NCI-H82 treated with DMSO at 0.1 percent for 48 hours (cell line): Measurements from ENCODE around the gene SMYD1.
A peak's percentile ranks its signal among the peaks of the same experiment; 100 is the strongest.
"Not testable (repeated sequence)": the region's sequence is repeated elsewhere in the genome, so short reads cannot be mapped to it uniquely, and the experiment has no call there.

Experiments
- DNase-seq: peaks from one replicate; lab custom pipeline; 2025; ENCODE audit not compliant: unreplicated experiment; lab: John Stamatoyannopoulos, UW

SMYD1 gene

DNA sequence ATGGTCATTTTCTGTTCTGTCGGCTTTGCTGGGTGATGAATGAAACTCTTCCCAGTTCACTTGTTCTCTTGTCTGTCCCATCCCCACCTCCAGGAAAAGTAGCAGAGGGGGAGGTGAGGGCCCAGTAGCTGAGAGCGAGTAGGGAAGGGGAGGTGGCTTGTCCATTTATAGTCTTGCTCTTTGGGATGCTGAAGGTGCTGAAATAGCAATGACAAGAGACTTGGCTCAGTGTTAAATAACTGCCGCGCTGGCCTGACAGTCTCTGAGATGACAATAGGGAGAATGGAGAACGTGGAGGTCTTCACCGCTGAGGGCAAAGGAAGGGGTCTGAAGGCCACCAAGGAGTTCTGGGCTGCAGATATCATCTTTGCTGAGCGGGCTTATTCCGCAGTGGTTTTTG, at the start of gene SMYD1:
SMYD1 (plus strand) TSS at position 228 of the 400 bp plus-strand sequence; CDS start at position 268, 40 bp downstream.
- no peak for DNase-seq

DNA sequence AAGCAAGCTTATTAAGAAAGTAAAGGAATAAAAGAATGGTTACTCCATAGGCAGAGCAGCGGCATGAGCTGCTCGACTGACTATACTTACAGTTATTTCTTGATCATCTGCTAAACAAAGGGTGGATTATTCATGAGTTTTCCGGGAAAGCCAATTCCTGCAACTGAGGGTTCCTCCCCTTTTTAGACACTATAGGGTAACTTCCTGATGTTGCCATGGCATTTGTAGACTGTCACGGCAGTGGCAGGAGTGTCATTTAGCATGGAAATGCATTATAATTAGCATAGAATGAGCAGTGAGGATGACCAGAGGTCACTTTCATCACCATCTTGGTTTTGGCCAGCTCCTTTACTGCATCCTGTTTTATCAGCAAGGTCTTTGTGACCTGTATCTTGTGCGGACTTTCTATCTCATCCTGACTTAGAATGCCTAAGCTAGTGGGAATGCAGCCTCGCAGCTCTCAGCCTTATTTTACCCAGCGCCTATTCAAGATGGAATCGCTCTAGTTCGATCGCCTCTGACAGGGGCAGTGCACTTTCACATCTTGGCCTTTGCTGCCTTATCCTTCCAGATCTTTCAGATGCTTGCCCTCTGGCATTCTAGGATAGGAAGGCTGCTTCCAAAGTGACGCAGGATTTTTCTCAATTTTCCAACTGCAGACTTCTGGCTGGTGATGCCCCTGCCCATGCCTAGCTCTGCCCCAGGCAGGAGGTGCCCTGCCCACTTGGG, 49.4 kb upstream of the SMYD1 start:
- not testable (repeated sequence) for DNase-seq

DNA sequence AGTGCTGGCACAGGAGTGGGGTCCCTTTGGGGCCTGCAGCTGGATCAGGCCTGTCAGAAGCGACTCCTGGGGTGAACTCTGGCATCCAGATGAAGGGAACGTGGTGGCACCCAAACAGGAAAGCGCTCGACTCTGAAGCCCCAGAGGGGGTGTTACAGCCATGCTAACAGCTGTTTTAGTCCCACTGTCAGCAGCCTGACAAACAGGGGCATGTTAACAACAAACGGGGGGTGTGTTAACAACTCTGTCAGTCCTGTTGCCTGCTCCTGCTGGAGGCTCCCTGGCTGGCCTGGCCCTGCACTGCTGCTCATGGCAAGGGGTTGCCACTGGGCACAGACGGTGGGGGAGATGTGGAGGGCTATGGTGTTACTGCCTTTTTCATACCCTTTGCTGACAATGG, 48.7 kb upstream of the SMYD1 start:
- DNase-seq = no peak

DNA sequence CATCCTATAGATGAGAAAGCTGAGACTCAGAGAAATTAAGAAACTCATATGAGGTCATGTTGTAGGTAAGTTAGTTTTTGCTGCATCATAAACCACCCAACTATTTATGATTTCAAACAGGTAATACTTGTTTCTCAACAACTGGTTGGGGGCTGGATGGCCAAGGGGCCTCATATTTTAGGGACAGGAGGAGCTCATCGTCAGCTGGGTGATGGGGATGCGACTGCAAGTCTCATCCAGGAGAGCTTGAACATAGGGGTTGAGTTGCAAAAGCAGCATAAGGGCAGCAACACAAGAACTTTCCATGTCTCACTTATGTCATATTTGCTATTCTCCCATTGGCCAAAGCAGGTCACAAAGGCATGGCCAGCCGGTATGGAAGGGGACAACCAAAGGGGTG, 47.6 kb upstream of the SMYD1 start:
- no peak for DNase-seq

DNA sequence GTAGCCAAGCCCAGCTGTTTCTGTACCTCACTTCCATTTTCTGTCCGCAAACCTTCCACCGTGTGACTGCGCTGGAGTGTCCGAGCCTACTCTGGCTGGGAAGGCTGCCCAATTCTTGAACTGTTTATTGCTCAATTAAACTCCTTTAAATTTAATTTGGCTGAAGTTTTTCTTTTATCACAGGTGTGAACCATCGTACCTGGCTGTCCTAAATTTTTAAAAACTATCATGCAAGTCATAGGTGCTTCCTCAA, 45.0 kb upstream of the SMYD1 start:
- DNase-seq = no peak

DNA sequence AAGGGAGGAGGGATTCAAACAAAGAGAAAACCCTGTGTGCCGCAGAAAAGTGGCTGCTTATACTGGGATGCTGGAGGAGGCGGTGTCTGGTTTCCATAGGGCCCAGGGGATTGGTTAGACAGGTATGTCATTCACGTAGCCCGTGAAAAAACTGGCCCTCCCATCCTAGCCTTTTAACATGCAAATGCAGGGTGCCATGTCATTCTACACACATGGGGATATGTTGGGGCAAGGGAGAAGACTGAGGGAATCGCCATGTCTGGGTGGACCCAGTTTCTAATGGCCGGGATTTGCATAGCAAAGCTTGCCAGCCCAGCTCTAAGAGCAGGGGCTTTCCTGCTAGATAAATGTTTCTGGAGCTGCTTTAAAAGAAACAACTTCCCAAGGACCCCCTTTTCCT, 43.1 kb upstream of the SMYD1 start:
- DNase-seq = no peak

DNA sequence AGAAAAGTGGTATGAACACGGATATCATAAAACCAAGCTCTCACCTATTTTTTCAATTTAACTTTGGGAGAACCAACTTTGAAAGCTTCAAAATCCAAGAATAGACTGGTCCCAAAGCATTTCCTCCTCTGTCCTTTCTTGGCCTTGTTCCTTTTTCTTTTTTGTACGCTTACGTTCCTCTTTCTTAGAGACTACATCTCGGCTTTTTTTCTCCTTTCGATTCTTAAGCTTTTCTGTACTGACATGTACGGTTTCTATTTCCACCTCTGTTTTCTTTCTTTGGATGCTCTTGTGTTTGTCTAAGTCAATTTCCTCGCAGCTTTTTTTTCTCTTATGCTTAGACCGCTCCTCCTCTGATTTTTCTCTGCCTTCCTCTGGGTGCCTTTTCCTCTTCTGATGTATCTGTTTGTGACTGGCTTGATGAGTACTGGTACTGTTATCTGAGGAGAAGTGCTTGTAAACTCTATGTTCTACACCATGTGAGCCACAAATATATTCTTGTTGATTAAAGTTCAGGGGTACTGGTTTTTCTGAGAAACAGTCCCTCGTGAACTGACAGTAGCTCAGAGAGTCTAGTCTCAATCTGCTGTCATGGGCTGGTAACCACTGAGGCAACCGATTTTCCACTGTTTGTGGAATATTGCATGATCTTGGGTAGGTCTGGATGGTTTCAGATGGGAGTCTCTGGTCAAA, 39.8 kb upstream of the SMYD1 start:
- DNase-seq = no peak

DNA sequence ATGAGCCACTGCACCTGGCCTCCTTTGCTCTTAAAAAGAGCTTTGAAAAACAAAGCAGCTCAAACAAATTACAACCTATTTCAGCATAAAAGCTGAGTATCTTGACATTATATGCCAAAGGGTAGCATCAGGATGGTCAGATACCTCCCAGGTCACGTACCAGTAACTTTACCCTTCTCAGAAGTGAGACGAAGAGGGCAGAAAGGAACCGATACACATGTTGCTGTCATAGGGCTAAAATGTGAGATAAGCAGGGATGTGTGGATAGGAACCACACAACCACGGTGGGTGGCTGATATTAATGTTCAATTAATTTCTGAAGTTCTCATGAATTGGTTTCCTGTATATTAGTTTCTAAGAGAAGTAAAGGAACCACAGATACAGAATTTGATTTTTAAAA, 38.7 kb upstream of the SMYD1 start:
- DNase-seq = no peak

DNA sequence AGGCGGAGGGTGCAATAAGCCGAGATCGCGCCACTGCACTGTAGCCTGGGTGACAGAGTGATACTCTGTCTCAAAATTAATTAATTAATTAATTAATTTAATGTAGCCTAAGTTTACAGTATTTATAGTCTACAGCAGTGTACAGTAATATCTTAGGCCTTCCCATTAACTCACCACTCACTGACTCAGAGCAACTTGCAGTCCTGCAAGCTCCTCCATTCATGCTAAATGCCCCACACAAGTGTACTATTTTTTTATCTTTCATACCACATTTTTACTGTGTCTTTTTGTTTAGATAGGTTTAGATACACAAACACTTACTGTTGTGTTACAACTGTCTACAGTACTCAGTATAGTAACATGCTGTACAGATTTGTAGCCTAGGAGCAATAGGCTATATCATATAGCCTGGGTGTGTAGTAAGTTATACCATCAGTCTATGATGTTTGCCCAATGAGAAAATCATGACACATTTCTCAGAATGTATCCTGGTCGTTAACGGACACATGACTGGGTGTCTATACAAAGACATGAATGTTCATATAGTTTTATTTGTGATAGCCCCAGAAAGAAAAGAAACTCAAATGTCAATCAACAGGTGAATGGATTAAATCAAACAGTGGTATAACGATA, 35.4 kb upstream of the SMYD1 start:
- DNase-seq = no peak

DNA sequence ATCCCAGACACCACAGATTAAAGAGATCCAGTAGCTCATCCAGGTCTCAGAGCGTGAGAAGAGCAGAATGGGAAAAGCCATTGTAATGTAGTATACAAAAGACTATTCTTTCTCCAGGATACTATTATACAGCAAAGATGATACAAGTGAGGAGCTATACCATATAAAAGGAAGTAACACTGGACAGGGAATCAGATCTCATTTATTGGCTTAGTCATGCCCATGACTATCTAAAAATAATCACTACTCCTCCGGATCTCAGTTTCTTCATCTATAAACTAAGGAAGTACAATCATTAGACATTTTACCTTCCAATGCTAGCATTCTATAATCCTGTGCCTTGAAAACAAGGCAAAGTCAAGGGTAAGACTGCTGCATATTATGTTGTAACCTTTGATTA, 31.4 kb upstream of the SMYD1 start:
- DNase-seq = no peak

DNA sequence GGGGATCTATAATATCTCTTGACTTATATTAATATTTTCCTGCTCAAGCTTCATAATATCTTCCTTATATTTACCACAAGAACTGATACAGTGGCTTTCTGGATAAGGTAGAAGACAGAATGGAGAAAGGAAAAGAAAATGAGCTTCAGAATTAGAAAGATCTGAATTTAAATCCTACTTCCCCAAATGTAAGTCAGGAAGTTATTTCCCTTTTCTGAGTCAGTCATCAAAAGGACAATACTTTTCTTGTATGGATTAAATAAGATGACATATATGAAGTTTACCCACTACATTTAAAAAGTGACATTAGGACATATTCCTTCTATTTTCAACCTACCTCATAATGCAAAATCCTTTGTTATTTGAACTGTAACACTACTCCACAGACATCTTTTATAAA, 31.0 kb upstream of the SMYD1 start:
- no peak for DNase-seq

DNA sequence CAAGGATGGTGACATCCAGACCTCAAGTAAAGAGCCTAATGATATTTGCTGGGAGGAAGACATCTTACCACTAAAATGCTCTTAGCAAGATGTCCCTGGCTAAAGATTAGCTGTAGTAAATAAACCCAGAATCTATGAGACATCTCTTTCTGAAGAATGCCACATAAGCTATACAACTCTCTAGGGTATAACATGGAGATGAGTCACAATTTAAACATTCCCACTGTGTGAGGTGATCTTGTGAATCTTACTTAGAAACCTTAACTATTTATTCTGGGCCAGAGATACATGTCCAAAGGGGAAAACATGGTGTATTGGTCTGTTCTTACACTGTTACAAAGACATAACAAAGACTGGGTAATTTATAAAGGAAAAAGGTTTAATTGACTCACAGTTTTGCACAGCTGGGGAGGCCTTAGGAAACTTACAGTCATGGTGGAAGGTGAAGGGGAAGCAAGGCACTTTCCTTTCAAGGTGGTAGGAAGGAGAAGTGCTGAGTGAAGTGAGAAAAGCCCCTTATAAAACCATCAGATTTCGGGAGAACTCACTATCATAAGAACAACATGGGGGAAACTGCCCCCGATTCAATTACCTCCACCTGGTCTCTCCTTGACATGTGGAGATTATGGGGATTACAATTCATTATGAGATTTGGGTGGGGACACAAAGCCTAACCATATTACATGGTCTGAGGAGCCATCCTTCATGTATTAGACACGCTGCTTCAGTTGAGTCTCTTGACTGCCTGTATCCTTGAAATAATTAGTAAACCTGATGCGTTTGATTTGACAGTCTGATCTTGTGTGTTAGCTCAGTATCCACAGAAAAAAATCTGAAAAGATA, 29.1 kb upstream of the SMYD1 start:
- DNase-seq = peak; percentile 97

DNA sequence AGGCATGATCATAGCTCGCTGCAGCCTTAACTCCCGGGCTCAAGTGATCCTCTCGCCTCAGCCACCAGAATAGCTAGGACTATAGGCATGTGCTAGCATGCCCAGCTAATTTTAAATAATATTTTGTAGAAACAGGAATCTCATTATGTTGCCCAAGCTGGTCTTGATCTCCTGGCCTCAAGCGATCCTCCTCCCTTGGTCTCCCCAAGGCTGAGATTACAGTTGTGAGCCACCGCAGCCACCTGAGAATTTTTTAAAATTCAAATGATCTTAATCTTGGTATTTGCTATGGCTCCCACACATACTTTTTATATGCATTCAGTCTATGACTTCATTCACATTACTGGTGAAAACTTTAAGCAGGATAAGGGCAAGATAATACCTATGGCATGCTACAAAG, 25.1 kb upstream of the SMYD1 start:
- no peak for DNase-seq

DNA sequence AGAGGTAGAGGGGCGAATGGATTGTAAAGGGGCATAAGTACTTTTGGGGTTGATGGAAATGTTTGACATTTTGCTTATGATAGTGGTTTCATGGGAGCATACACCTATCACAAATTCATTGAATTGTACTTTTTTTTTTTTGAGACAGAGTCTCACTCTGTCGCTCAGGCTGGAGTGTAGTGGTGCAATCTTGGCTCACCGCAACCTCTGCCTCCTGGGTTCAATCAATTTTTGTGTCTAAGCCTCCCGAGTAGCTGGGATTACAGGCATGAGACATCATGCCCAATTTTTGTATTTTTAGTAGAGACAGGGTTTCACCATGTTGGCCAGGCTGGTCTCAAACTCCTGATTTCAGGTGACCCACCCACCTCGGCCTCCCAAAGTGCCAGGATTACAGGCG, 22.1 kb upstream of the SMYD1 start:
- not testable (repeated sequence) for DNase-seq

DNA sequence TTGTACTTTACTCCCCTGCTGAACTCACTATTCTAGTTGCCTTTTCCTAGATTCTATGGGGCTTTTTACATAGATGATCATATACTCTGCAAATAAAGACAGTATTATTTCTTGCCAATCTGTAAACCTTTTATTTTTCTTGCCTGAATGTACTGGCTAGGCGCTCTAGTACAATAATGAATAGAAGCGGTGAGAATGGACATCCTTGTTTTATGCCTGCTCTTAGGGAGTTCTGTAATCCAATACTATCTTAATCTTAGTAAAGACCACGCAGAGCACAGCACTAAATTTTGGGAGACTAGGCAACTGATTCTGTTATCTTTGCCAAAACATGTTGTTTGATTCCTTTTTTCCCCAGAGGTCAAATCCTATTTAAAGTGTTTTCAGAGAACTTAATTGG, 19.1 kb upstream of the SMYD1 start:
- DNase-seq = peak; percentile 45

DNA sequence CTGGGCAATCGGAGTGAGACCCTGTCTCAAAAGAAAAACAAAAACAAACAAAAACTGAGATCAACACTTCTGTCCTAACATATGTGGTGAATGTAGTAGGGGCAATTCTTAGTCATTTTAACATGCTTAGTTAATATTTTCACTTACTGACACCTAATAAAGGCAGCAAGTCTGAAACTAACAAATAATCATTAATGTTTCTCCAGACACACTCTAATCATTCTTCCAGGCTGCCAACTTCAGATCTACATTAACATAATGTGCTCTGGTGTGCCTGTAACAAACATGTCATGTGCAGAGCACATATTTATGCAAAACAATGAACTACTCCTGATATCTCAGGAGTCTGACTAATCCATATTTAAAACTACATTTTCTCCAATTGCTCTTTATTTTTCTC, 18.0 kb upstream of the SMYD1 start:
- DNase-seq = no peak

DNA sequence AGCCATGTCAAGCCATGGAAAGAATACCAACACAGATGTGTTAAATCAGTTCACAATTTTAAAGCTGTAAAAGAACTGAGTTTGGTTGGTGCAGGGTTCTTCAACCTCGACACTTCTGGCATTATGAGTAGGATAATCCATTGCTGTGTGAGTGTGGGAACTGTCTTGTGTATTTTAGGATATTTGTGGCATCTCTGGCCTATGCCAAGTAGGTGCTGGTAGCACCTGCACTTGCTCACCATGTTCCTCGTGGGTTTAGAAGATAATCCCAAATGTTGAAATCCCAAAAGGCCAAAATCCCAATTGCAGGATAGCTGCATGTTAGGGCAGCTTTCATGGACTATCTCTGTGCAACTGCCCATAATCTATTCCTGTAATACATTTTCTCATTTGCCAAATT, 15.8 kb upstream of the SMYD1 start:
- DNase-seq = no peak

DNA sequence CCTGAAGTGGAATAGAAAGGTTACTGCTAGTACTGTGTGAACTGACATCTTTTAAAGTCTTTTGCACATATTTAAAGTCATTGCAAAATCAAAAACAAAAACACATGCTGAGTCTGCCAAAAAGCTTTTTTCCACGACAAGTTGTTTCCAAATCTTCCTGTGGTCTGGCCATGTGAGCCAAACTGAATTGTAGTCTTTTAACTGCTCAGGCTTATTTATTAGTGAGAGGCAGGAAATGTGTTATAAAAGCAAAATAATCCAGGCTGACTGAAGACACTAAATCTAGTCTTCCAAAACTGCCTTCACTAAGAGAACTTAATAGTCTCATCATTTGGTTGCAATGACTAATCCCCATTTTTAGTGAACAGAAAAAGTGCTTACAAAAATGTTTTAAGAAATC, 14.3 kb upstream of the SMYD1 start:
- DNase-seq = no peak

DNA sequence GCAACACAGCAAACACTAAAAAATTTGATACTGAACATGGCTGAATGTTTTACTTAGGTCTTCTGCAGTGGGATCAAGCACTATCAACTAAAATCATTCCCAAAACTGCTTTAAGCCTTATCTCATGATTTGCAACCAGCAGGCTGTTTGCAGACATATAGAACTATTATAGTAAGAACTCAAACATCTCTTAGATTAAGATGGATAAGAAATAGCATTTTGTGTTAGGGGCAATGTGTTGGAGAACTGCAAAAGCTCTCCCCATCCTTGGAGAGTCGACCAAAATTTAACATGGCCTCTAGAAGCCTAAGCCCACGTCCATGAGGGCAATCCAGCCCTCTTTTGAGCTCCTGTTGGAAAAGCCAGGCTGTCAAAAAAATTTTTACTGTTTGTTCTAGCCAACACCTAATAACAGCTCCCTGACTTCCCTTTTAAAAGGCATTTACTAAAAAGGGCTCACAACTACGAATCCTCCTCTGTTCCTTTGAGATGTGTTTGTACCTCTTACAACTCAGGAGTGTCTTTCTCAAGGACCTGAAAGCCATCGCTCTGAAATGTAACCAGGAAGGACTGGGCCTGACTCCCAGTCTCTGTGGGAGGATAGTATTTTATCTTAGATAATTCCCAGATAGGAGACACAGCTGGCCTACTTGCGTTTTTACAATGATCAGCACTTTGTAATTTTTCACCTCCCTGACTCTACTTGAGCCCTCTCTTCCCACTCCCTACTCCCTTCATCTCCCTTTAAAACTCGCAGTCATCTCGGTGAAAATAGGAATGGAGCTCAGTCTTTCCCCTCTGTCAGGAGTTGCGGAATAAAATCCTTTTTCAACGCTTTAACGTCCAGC, 13.5 kb upstream of the SMYD1 start:
- DNase-seq = no peak

DNA sequence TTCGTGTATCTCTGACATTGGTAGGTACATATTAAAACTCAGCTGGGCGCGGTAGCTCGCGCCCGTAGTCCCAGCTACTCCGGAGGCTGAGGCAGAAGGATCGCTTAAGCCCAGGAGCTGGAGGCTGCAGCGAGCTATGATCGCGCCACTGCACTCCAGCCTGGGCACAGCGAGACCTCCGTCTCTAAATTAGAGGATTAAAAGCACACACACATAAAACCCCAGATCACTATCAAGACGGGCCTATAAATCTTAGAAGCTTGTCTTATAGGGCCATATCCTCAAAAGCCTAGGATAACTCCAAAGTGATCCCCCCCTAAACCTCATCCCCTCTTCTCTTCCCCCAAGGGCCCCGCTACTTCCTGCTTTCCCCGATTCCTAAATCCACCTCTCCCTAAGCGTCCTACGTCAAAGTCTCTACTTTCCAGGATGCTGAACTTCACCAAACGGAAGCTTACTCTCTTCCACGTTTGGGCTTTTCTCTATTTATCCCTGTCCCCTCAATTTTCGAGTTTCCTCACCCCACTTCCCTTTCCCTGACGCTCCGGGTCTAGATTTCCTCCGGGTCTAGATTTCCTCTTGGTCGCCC, 12.7 kb upstream of the SMYD1 start:
- DNase-seq = peak; percentile 26
